Keratinocyte (primary cell): ENCODE results near the gene ST8SIA1. TPM values are rescaled to one million over a fixed set of nuclear protein-coding genes. Genes with fewer than 3 reads are reported as not detected.

ENCODE experiments used
- DNase-seq: peaks from one replicate; pipeline ENCODE4 v3.0.0-alpha.2; 2011; ENCODE audit warnings: low read depth, missing footprints, low spot score
- FAIRE-seq: peaks from 2 replicates; lab custom pipeline; 2011; peaks lifted over from hg19 to GRCh38; lab: Jason Lieb, UNC
- H2AFZ ChIP-seq: 2 replicates; pipeline ENCODE4 v1.6.0; 2012; ENCODE audit warnings: low read length, control low read depth, inconsistent platforms; ENCODE audit not compliant: control insufficient read depth
- H3K27ac ChIP-seq: 2 replicates; pipeline ENCODE4 v1.5.1; 2011; ENCODE audit warnings: low read length; ENCODE audit not compliant: control insufficient read depth, insufficient read depth
- H3K27me3 ChIP-seq: 3 replicates; pipeline ENCODE4 v1.6.0; 2011; ENCODE audit warnings: low read length; ENCODE audit not compliant: control insufficient read depth, insufficient read depth; ENCODE audit errors: extremely low read depth
- H3K36me3 ChIP-seq, 2 experiments: 2 replicates in 1 of 2; 3 replicates in 1 of 2; pipeline ENCODE4 v1.5.1; 2011; ENCODE audit warnings: low read length in 2 of 2, mild to moderate bottlenecking in 1 of 2; ENCODE audit not compliant: control insufficient read depth in 2 of 2, insufficient read depth in 2 of 2; ENCODE audit errors: extremely low read depth in 1 of 2
- H3K4me1 ChIP-seq: 3 replicates; pipeline ENCODE4 v1.5.1; 2011; ENCODE audit warnings: low read length; ENCODE audit not compliant: control insufficient read depth, insufficient read depth; ENCODE audit errors: extremely low read depth
- H3K4me2 ChIP-seq: 3 replicates; pipeline ENCODE4 v1.6.0; 2011; ENCODE audit warnings: low read depth, low read length; ENCODE audit not compliant: control insufficient read depth, insufficient read depth; ENCODE audit errors: extremely low read depth
- H3K4me3 ChIP-seq, 3 experiments: fragments of 200-600 bp in 1 of 3; sonication (generic) in 1 of 3; 2 replicates in 2 of 3; 3 replicates in 1 of 3; pipeline ENCODE4 v1.5.1; 2011 to 2016; ENCODE audit warnings: low read length in 3 of 3, mild to moderate bottlenecking in 3 of 3, control low read depth in 2 of 3, inconsistent platforms in 1 of 3, low read depth in 1 of 3, mixed read lengths in 1 of 3, mixed run types in 1 of 3, moderate library complexity in 1 of 3; ENCODE audit not compliant: control insufficient read depth in 2 of 3, insufficient read depth in 2 of 3; ENCODE audit errors: extremely low read depth in 1 of 3
- H3K79me2 ChIP-seq: 2 replicates; pipeline ENCODE4 v1.6.0; 2012; ENCODE audit warnings: low read length; ENCODE audit not compliant: control insufficient read depth, insufficient read depth
- H3K9ac ChIP-seq: 3 replicates; pipeline ENCODE4 v1.6.0; 2011; ENCODE audit warnings: low read length; ENCODE audit not compliant: control insufficient read depth, insufficient read depth; ENCODE audit errors: extremely low read depth
- H3K9me1 ChIP-seq: 3 replicates; pipeline ENCODE4 v1.6.0; 2011; ENCODE audit warnings: low read length; ENCODE audit not compliant: control insufficient read depth, insufficient read depth; ENCODE audit errors: extremely low read depth
- H3K9me3 ChIP-seq: 2 replicates; pipeline ENCODE4 v1.5.1; 2012; ENCODE audit warnings: low read depth, low read length; ENCODE audit not compliant: control insufficient read depth
- H4K20me1 ChIP-seq: 3 replicates; pipeline ENCODE4 v1.6.0; 2011; ENCODE audit warnings: low read length; ENCODE audit not compliant: control insufficient read depth, insufficient read depth; ENCODE audit errors: extremely low read depth
- EZH2 ChIP-seq: IDR thresholded peaks from one replicate; pipeline ENCODE4 v1.6.1; 2012; ENCODE audit warnings: inconsistent platforms, mild to moderate bottlenecking, low read length, moderate library complexity
- dilution Hi-C: fragments of 300-500 bp; cut with MboI; formaldehyde crosslinking; loops from one replicate; pipeline ENCODE4 v1.7.0; 2020; ENCODE audit warnings: low sequenced_read_pairs; ENCODE audit not compliant: extremely low pct_ligation_motif_present
- polyA plus RNA-seq, 5 experiments: library from polyadenylated mRNA; depleted of rRNA in 3 of 5; stranded (reverse) in 3 of 5; stranded (forward) in 1 of 5; unstranded in 1 of 5; fragments of >200 nt; gene quantifications; 1 replicate in 1 of 5; 2 replicates in 3 of 5; 3 replicates in 1 of 5; pipeline versions ENCODE4 v1.2.1 to v1.2.3, GENCODE V29; 2011 to 2012; ENCODE audit warnings: missing spikeins in 2 of 5, low read depth in 1 of 5, low replicate concordance in 1 of 5
- TF ChIP-seq, protein P1 (sequence below), 3 experiments: IDR thresholded peaks in 1 of 3; conservative IDR thresholded peaks in 1 of 3; optimal IDR thresholded peaks in 1 of 3; 2 replicates in 2 of 3; 3 replicates in 1 of 3; pipeline versions ENCODE3 to v1.5.1; 2011; ENCODE audit warnings: low read length in 3 of 3, mild to moderate bottlenecking in 3 of 3, moderate library complexity in 2 of 3, control low read depth in 1 of 3, inconsistent platforms in 1 of 3; ENCODE audit not compliant: insufficient read depth in 2 of 3; ENCODE audit errors: extremely low read depth in 1 of 3

ST8SIA1 gene
- polyA plus RNA-seq, 1 donor (not counting 4 experiments of a cell fraction or from before 2014, with no cell fraction given) = 0.50 TPM

- H3K9ac ChIP-seq = no peak overlapping the region
- DNase-seq = no peak
- no peak overlapping the region for H3K27ac ChIP-seq
- no peaks in the 10 kb centered on the region for H3K4me1 ChIP-seq
- H3K4me3 ChIP-seq = no peak overlapping the region
- H3K27me3 ChIP-seq = no peaks in the 10 kb centered on the region
- TF ChIP-seq EZH2 = no peak
- TF ChIP-seq, protein P1, sequence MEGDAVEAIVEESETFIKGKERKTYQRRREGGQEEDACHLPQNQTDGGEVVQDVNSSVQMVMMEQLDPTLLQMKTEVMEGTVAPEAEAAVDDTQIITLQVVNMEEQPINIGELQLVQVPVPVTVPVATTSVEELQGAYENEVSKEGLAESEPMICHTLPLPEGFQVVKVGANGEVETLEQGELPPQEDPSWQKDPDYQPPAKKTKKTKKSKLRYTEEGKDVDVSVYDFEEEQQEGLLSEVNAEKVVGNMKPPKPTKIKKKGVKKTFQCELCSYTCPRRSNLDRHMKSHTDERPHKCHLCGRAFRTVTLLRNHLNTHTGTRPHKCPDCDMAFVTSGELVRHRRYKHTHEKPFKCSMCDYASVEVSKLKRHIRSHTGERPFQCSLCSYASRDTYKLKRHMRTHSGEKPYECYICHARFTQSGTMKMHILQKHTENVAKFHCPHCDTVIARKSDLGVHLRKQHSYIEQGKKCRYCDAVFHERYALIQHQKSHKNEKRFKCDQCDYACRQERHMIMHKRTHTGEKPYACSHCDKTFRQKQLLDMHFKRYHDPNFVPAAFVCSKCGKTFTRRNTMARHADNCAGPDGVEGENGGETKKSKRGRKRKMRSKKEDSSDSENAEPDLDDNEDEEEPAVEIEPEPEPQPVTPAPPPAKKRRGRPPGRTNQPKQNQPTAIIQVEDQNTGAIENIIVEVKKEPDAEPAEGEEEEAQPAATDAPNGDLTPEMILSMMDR (optimal IDR thresholded peaks at IDR 0.05 in 1 of 3, IDR thresholded peaks at IDR 0.05 in 1 of 3, conservative IDR thresholded peaks at IDR 0.05 in 1 of 3; ENCODE audit: extremely low read depth in 1 of 3, insufficient read depth in 2 of 3, low read length in 3 of 3) = no peak
- no peaks in the 10 kb centered on the region for H3K9me3 ChIP-seq
- H4K20me1 ChIP-seq = no peaks in the 10 kb centered on the region
- no peak overlapping the region for H3K4me2 ChIP-seq
- dilution Hi-C loops = no loop called here
- H3K36me3 ChIP-seq = no peaks in the 10 kb centered on the region
- H3K9me1 ChIP-seq = no peaks in the 10 kb centered on the region
- no peak overlapping the region for H2AFZ ChIP-seq
- FAIRE-seq = no peak
- H3K79me2 ChIP-seq = no peaks in the 10 kb centered on the region
Observed at GRCh38 chr12:22231078-22231477, 103.4 kb downstream of the ST8SIA1 start.

DNA sequence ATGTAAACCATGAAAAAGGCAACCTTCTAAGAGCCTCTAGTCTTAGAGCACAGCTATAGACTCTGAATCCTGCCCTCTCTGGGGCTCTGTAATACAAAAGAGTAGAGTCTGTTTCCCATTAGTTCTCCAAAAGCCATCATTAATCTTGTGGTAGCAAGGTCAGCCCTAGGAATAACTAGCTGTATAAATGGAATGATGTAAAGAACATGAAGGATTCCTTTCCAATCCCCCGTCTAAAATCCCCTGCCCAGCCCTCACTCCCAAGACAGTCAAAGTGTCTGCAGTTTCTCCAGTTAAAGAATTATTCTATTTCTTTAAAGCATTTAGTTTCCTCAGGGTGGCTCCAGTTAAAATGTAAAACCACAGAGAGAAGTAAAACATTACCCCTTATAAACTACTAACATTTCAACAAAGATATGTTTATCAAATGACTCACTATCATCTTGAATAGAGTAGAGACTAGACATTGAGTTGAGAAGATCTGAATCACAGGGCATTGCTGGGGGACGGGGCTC, 104.2 kb downstream of the ST8SIA1 start:
- FAIRE-seq = no peak
- no peak overlapping the region for H3K4me2 ChIP-seq
- DNase-seq = no peak

More for the DNA sequence above, 104.2 kb downstream of the ST8SIA1 start:
- TF ChIP-seq, protein P1 (optimal IDR thresholded peaks at IDR 0.05 in 1 of 3, IDR thresholded peaks at IDR 0.05 in 1 of 3, conservative IDR thresholded peaks at IDR 0.05 in 1 of 3; ENCODE audit: extremely low read depth in 1 of 3, insufficient read depth in 2 of 3, low read length in 3 of 3) = no peak
- TF ChIP-seq EZH2 = no peak
- no peaks in the 10 kb centered on the region for H3K36me3 ChIP-seq
- no peaks in the 10 kb centered on the region for H4K20me1 ChIP-seq
- no peaks in the 10 kb centered on the region for H3K4me1 ChIP-seq
- no peak overlapping the region for H3K9ac ChIP-seq
- no peak overlapping the region for H3K27ac ChIP-seq
- H3K9me1 ChIP-seq = no peaks in the 10 kb centered on the region
- H2AFZ ChIP-seq = no peak overlapping the region
- H3K4me3 ChIP-seq = no peak overlapping the region
- no peaks in the 10 kb centered on the region for H3K79me2 ChIP-seq
- no peaks in the 10 kb centered on the region for H3K9me3 ChIP-seq
- dilution Hi-C loops = no loop called here
- no peaks in the 10 kb centered on the region for H3K27me3 ChIP-seq
